ENCODE measurements around the gene COL24A1. TPM values are rescaled to one million over a fixed set of nuclear protein-coding genes. Genes with fewer than 3 reads are reported as not detected.
A peak's percentile ranks its signal among the peaks of the same experiment; 100 is the strongest.
"Not testable (repeated sequence)": the region's sequence is repeated elsewhere in the genome, so short reads cannot be mapped to it uniquely, and the experiment has no call there.

The COL24A1 gene
- total RNA-seq, 1 donor from 2014 or later: 6.1 TPM

DNA sequence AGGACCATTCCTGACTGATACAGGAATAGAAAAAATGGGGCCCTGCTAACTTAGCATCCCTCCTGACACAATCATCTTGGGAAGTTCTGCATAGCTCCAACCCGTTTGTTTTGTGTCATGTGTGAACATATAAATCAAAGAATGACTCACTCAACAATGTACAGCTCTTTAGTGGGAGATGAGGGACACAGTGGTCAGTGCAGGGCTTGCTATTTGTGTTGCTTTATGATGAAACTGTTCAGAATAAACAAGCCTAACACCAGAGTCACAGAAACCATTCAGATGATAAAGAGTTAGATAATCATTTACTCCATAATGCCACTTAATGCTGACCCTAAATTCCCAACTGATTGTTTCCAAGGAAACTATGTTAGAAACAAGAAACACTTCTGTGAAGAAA is 294.1 kb downstream of the COL24A1 start:
- intact Hi-C loops (cut with DNase I): no loop called here
- no peak for DNase-seq (ENCODE audit: low spot score)
- no peak for ATAC-seq

GRCh38 chr1:85857991-85858390 is 298.6 kb downstream of the COL24A1 start:
- no peak for ATAC-seq
- intact Hi-C loops (cut with DNase I): no loop called here

GRCh38 chr1:85850238-85850637 is 306.3 kb downstream of the COL24A1 start:
- DNase-seq (ENCODE audit: low spot score): no peak
- intact Hi-C loops (cut with DNase I): no loop called here
- peak; percentile 70 for ATAC-seq

More at GRCh38 chr1:85857991-85858390, 298.6 kb downstream of the COL24A1 start:
- DNase-seq (ENCODE audit: low spot score): no peak

GRCh38 chr1:85849660-85850059 is 306.9 kb downstream of the COL24A1 start:
- ATAC-seq: no peak
- no peak for DNase-seq (ENCODE audit: low spot score)
- intact Hi-C loops (cut with DNase I): no loop called here

DNA sequence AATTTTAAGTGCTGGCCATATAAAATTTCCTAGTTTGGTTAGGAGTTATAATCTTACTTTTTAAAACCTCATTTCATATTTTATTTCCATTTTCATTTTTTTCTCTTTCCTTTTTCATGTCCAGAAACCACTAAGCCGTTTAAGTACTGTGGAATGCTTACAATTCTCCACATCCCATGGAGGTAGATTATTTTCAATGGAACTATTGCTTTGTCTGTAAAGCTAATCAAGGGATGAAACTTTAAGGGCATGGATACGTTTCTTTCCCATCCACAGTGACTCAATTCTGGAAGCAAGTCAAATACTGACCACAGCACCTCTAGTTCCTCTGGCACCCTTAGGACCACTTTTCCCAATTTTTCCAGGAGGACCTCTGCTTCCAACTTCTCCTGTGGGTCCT is 309.2 kb downstream of the COL24A1 start:
- intact Hi-C loops (cut with DNase I): no loop called here
- ATAC-seq (no peak), DNase-seq (ENCODE audit: low spot score) (no peak)

- no peak for ATAC-seq
- DNase-seq (ENCODE audit: low spot score): no peak
- intact Hi-C loops (cut with DNase I): no loop called here
These were observed 309.9 kb downstream of the COL24A1 start for GRCh38 chr1:85846706-85847105.

DNA sequence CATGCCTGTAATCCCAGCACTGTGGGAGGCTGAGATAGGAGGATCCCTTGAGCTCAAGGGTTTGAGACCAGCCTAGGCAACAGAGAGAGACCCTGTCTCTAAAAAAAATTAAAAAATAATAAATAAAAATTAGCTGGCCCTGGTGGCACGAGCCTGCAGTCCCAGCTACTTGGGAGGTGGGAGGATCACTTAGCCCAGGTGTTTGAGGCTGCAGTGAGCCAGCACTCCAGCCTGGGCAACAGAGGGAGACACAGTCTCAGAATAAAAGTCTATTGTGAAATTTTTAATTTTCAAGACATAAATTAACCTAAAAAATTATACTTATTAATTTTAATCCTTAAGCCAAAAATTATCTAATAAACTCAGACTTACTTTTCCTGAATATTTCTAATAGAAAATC is 317.1 kb downstream of the COL24A1 start:
- DNase-seq (ENCODE audit: low spot score) (no peak), ATAC-seq (no peak)
- intact Hi-C loops (cut with DNase I): no loop called here

DNA sequence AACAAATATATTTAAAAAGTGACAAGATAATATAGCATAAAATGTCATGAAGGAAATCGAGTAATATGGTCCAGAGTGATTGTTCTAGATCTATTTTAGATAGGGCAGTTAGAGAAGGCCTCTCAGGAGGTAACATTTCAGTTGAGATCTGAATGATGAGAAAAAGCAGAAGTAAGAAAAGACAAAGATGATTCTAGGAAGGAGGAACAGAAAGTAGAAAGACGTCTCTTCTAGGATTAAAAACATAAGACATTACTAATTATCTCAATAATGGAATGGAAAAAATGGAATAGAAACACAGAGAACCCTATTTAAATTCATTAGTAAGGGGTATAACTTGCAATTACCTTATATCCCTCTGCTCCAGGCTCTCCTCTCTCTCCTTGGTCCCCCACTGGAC is 318.3 kb downstream of the COL24A1 start:
- DNase-seq (ENCODE audit: low spot score): no peak
- no peak for ATAC-seq
- intact Hi-C loops (cut with DNase I): no loop called here

- ATAC-seq (no peak), DNase-seq (ENCODE audit: low spot score) (no peak)
- intact Hi-C loops (cut with DNase I): no loop called here
These were observed 319.8 kb downstream of the COL24A1 start for GRCh38 chr1:85836736-85837135.

- intact Hi-C loops (cut with DNase I); DNase-seq (ENCODE audit: low spot score); ATAC-seq: not testable (repeated sequence)
These were observed 323.4 kb downstream of the COL24A1 start for GRCh38 chr1:85833165-85833564.

DNA sequence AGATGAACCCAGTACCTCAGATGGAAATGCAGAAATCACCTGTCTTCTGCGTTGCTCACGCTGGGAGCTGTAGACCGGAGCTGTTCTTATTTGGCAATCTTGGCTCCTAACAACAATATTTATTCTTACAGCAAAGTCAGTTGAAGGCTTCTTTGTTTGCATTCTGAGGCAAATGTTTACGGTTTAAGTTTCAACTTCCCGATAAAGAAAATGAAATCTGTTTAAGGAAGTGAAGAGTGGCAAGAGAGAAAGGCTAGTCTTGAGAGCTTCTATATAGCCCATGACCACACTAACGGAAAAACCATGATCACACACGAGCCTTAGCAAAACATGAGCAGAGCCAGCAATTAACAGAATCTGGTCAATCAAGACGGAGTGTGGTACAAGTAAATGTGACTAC is 325.7 kb downstream of the COL24A1 start:
- intact Hi-C loops (cut with DNase I): no loop called here
- DNase-seq (ENCODE audit: low spot score): no peak
- no peak for ATAC-seq

DNA sequence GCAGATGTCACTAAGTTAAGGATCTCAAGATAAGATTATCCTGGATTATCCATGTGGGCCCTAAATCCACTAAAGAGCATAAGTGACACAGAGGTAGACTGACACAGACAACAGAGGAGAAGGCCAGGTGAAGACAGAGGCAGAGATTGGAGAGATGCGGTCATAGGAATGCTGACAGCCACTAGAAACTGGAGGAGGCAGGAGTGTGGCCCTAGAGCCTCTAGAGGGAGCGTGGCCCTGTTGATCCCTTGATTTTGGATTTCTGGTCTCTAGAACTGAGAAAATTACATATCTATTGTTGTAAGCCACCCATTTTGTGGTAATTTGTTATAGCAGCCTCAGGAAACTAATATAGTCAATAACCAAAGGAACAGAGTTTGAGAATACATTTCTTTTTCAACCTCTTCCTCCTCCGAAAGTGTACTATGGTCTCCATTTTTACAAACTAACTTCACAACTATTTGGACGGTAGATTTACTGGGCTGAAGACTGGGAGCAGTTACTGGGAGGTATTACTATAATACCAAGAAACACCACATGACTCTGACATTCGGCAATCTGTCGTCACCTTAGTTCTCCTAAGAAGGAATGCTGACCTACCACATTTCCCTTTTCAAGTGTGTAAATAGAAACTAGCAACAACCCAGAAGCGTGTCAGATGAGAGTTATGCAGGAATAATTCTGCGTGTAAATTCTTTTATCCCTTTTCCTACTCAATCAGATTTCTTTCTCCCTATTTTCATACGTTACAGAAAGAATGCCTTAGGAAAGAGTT is 332.3 kb downstream of the COL24A1 start:
- intact Hi-C loops (cut with DNase I): no loop called here
- no peak for ATAC-seq
- DNase-seq (ENCODE audit: low spot score): no peak

GRCh38 chr1:85822696-85823095 is 333.9 kb downstream of the COL24A1 start:
- peak; percentile 95 for ATAC-seq
- intact Hi-C loops (cut with DNase I): no loop called here
- DNase-seq (ENCODE audit: low spot score): no peak

DNA sequence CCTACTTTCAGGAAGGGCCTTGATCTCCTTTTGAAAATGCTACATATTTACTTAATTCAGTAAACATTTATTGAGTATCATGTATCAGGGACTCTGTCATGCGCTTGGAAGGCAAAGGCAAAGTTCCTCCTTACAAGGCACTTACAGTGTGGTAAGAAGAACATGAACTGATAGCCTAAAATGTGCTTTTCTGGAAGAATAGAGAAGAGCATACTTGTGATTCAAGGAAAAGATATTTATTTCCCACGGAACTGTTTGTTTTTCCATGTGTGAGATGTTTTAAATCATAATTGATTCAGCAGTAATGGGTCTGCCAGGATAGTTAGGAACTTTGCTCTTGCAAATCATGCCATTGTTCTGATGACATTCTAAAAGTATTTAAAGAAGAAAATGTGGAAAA is 338.2 kb downstream of the COL24A1 start:
- ATAC-seq (peak; percentile 51), DNase-seq (ENCODE audit: low spot score) (no peak)
- intact Hi-C loops (cut with DNase I): no loop called here

DNA sequence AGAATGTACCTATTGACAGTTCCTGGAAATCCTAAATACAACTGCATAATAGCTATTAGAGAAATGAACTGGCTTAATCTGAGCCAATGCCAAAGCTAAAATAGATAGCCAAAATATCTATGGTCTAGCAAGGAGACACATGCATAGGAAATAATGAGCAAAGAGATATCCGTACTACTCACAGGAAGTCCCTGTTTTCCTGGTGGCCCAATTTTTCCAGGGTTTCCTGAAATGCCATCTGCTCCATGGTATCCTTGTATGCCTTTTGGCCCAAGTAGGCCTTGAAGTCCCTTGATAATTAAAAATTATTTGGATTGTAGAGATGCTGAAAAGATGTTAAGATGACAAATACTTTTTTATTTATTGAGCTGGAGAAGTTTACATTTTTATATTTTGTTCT is 340.0 kb downstream of the COL24A1 start:
- DNase-seq (ENCODE audit: low spot score): no peak
- intact Hi-C loops (cut with DNase I): no loop called here
- ATAC-seq: no peak

GRCh38 chr1:85815906-85816305 is 340.7 kb downstream of the COL24A1 start:
- ATAC-seq (no peak), DNase-seq (ENCODE audit: low spot score) (no peak)
- intact Hi-C loops (cut with DNase I): no loop called here

GRCh38 chr1:85806236-85806965 is 350.2 kb downstream of the COL24A1 start:
- ATAC-seq: no peak

DNA sequence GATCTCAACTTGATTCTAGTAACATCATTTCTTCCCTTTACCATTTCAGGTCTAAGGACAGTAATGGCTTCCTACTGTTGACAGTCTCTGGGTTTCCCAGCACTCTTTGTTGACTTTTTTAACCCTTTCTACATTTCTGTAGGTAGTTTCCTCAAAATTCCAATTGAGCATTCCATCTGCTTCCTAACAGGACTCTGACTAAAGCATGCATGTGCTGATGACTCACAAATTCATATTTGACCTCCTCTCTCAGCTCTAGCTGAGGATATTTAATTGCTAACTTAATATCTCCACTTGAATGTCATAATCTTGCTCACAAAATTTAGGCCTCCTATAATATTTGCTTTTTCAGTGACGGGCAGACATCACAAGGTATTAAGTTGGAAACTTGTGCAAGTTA is 355.1 kb downstream of the COL24A1 start:
- intact Hi-C loops (cut with DNase I): no loop called here
- ATAC-seq: no peak
- DNase-seq (ENCODE audit: low spot score): no peak

More at GRCh38 chr1:85806236-85806965, 350.2 kb downstream of the COL24A1 start:
- intact Hi-C loops (cut with DNase I): no loop called here
- DNase-seq (ENCODE audit: low spot score): no peak

- ATAC-seq (no peak), DNase-seq (ENCODE audit: low spot score) (no peak)
- intact Hi-C loops (cut with DNase I): no loop called here
These were observed 356.8 kb downstream of the COL24A1 start for GRCh38 chr1:85799737-85800136.

- intact Hi-C loops (cut with DNase I): no loop called here
- peak; percentile 75 for ATAC-seq
- DNase-seq (ENCODE audit: low spot score): no peak
These were observed 358.2 kb downstream of the COL24A1 start for GRCh38 chr1:85798419-85798818.
